IMR-90 (cell line): ENCODE data around the gene ASAH2. TPM values are rescaled to one million over a fixed set of nuclear protein-coding genes. Genes with fewer than 3 reads are reported as not detected.

Experiments
- ATAC-seq: fragments of 200-7000 bp; cut with Tn5 transposase; 2 replicates; pipeline ENCODE4 v1.9.1; 2020; ENCODE audit warnings: low read depth, mild to moderate bottlenecking, moderate library complexity
- BruUV-seq: library from RNA; stranded (reverse); fragments of 400-500 nt; replicated peaks from 2 replicates; lab custom pipeline; 2021; lab: Mats Ljungman, UMichigan
- CTCF ChIA-PET: fragments of 300-600 bp; formaldehyde crosslinking; extraction: SDS; loops from one replicate; lab custom pipeline; 2021; ENCODE audit warnings: antibody characterized with exemption; lab: Yijun Ruan, JAX
- POLR2A ChIA-PET: fragments of 300-600 bp; sonication (Branson Sonifier 250); formaldehyde crosslinking; loops from one replicate; lab custom pipeline; 2022; ENCODE audit warnings: antibody characterized with exemption; ENCODE audit not compliant: unreplicated experiment; lab: Charles Lee
- DNase-seq: peaks from one replicate; pipeline ENCODE4 v3.0.0; 2013
- H2AFZ ChIP-seq: replicated peaks from 2 replicates; pipeline ENCODE3; 2013; ENCODE audit warnings: low read length, mild to moderate bottlenecking; ENCODE audit not compliant: poor library complexity
- H2AK5ac ChIP-seq: 2 replicates; pipeline ENCODE4 v1.6.1; 2013; ENCODE audit warnings: low read depth, low read length, inconsistent platforms
- H2AK9ac ChIP-seq: replicated peaks from 2 replicates; pipeline ENCODE3; 2013; ENCODE audit warnings: mild to moderate bottlenecking, low read depth, low read length, moderate library complexity; ENCODE audit not compliant: poor library complexity
- H2BK120ac ChIP-seq: 2 replicates; pipeline ENCODE4 v1.6.1; 2013; ENCODE audit warnings: low read depth, low read length, inconsistent platforms
- H2BK15ac ChIP-seq: 3 replicates; pipeline ENCODE4 v1.6.1; 2013; ENCODE audit warnings: low read depth, low read length, inconsistent platforms
- H2BK20ac ChIP-seq: 2 replicates; pipeline ENCODE4 v1.6.1; 2013; ENCODE audit warnings: low read depth, mild to moderate bottlenecking, inconsistent platforms, low read length, moderate library complexity
- H2BK5ac ChIP-seq: 2 replicates; pipeline ENCODE4 v1.6.1; 2013; ENCODE audit warnings: mild to moderate bottlenecking, low read depth, low read length, inconsistent platforms; ENCODE audit not compliant: poor library complexity, severe bottlenecking
- H3K14ac ChIP-seq: replicated peaks from 2 replicates; pipeline ENCODE4 v1.6.1; 2013; ENCODE audit warnings: low read depth, low read length, inconsistent platforms
- H3K18ac ChIP-seq: 2 replicates; pipeline ENCODE4 v1.6.1; 2013; ENCODE audit warnings: low read depth, low read length, control low read depth
- H3K23ac ChIP-seq: 2 replicates; pipeline ENCODE4 v1.6.1; 2013; ENCODE audit warnings: low read depth, low read length, inconsistent platforms
- H3K27ac ChIP-seq: 2 replicates; pipeline ENCODE4 v1.5.1; 2013; ENCODE audit warnings: mild to moderate bottlenecking, control low read depth, low read length; ENCODE audit not compliant: insufficient read depth
- H3K27me3 ChIP-seq: 2 replicates; pipeline ENCODE4 v1.6.1; 2013; ENCODE audit warnings: low read length; ENCODE audit not compliant: control insufficient read depth, insufficient read depth
- H3K36me3 ChIP-seq: 2 replicates; pipeline ENCODE4 v1.6.1; 2013; ENCODE audit warnings: low read length, mixed read lengths; ENCODE audit not compliant: control insufficient read depth, insufficient read depth
- H3K4ac ChIP-seq: 2 replicates; pipeline ENCODE4 v1.6.1; 2013; ENCODE audit warnings: low read depth, low read length, inconsistent platforms
- H3K4me1 ChIP-seq: 2 replicates; pipeline ENCODE4 v1.6.1; 2013; ENCODE audit warnings: low read length, mixed read lengths; ENCODE audit not compliant: control insufficient read depth, insufficient read depth
- H3K4me2 ChIP-seq: 2 replicates; pipeline ENCODE4 v1.6.1; 2013; ENCODE audit warnings: low read depth, mild to moderate bottlenecking, control low read depth, low read length, moderate library complexity
- H3K4me3 ChIP-seq: 2 replicates; pipeline ENCODE4 v1.5.1; 2013; ENCODE audit warnings: low read depth, mild to moderate bottlenecking, control low read depth, low read length, moderate library complexity; ENCODE audit not compliant: insufficient read depth
- H3K56ac ChIP-seq: 2 replicates; pipeline ENCODE4 v1.6.1; 2013; ENCODE audit warnings: low read length, inconsistent platforms; ENCODE audit not compliant: insufficient read depth; ENCODE audit errors: extremely low read depth
- H3K79me1 ChIP-seq, 2 experiments: 2 replicates each; pipeline ENCODE4 v1.6.1; 2013; ENCODE audit warnings: low read length in 2 of 2, inconsistent platforms in 1 of 2, low read depth in 1 of 2
- H3K9ac ChIP-seq: 2 replicates; pipeline ENCODE4 v1.6.1; 2013; ENCODE audit warnings: low read depth, low read length, control low read depth
- H3K9me1 ChIP-seq: 2 replicates; pipeline ENCODE4 v1.6.1; 2013; ENCODE audit warnings: low read length, inconsistent platforms; ENCODE audit not compliant: insufficient read depth
- H3K9me3 ChIP-seq: 2 replicates; pipeline ENCODE4 v1.6.1; 2013; ENCODE audit warnings: low read length; ENCODE audit not compliant: control insufficient read depth, insufficient read depth
- H4K20me1 ChIP-seq: 2 replicates; pipeline ENCODE4 v1.6.1; 2013; ENCODE audit warnings: low read length, inconsistent platforms; ENCODE audit not compliant: insufficient read depth
- H4K5ac ChIP-seq: 2 replicates; pipeline ENCODE4 v1.6.1; 2013; ENCODE audit warnings: mild to moderate bottlenecking, low read depth, low read length, control low read depth
- H4K8ac ChIP-seq, 2 experiments: 2 replicates each; pipeline ENCODE4 v1.6.1; 2013; ENCODE audit warnings: low read depth in 2 of 2, low read length in 2 of 2, control low read depth in 1 of 2, inconsistent platforms in 1 of 2
- H4K91ac ChIP-seq: 2 replicates; pipeline ENCODE4 v1.6.1; 2013; ENCODE audit warnings: low read depth, low read length, inconsistent platforms; ENCODE audit not compliant: insufficient read depth
- BHLHE40 ChIP-seq: fragments of 150-350 bp; IDR thresholded peaks from 2 replicates; pipeline ENCODE4 v1.6.1; 2016; ENCODE audit warnings: mild to moderate bottlenecking, low read depth, low read length
- MAFK ChIP-seq: IDR thresholded peaks from 2 replicates; pipeline ENCODE4 v1.6.1; 2012; ENCODE audit warnings: low read depth, low read length, improper control_type of control experiment
- MXI1 ChIP-seq: IDR thresholded peaks from 2 replicates; pipeline ENCODE4 v1.6.1; 2012; ENCODE audit warnings: low read depth, mild to moderate bottlenecking, low read length, moderate library complexity, borderline replicate concordance
- POLR2A ChIP-seq: IDR thresholded peaks from 2 replicates; pipeline ENCODE4 v1.6.1; 2012; ENCODE audit warnings: mild to moderate bottlenecking, low read depth, low read length
- RAD21 ChIP-seq: IDR thresholded peaks from 2 replicates; pipeline ENCODE4 v1.6.1; 2012; ENCODE audit warnings: low read length, improper control_type of control experiment
- RCOR1 ChIP-seq: IDR thresholded peaks from 2 replicates; pipeline ENCODE4 v1.6.1; 2012; ENCODE audit warnings: mild to moderate bottlenecking, low read length, improper control_type of control experiment; ENCODE audit not compliant: insufficient replicate concordance
- RFX5 ChIP-seq: IDR thresholded peaks from 2 replicates; pipeline ENCODE4 v1.8.0; 2012; ENCODE audit warnings: low read depth, mild to moderate bottlenecking, low read length, moderate library complexity
- dilution Hi-C: fragments of 300-500 bp; cut with HindIII; formaldehyde crosslinking; loops from one replicate; pipeline ENCODE4 v1.14.3; 2018; ENCODE audit warnings: low sequenced_read_pairs; ENCODE audit not compliant: unreplicated experiment
- in situ Hi-C: fragments of 300-500 bp; cut with MboI; formaldehyde crosslinking; loops from 3 replicates; pipeline ENCODE4 v1.14.3; 2019; ENCODE audit warnings: low sequenced_read_pairs, inconsistent platforms, mixed read lengths
- intact Hi-C: fragments of 100-400 bp; cut with micrococcal nuclease; formaldehyde crosslinking; loops from 2 replicates; pipeline ENCODE4 v1.10.0; 2022
- polyA plus RNA-seq, 3 experiments: library from polyadenylated mRNA; depleted of rRNA; stranded (reverse); fragments of >200 nt; gene quantifications; 2 replicates each; pipeline ENCODE4 v1.2.3, GENCODE V29; 2012; ENCODE audit warnings: low replicate concordance in 1 of 3
- total RNA-seq: library from RNA; depleted of rRNA; stranded (reverse); fragments of >200 nt; gene quantifications from 2 replicates; pipeline ENCODE4 v1.2.3, GENCODE V29; 2012
- TF ChIP-seq, protein P1 (sequence below): fragments of 150-350 bp; IDR thresholded peaks from 2 replicates; pipeline ENCODE4 v1.6.1; 2016; ENCODE audit warnings: low read depth, mild to moderate bottlenecking, low read length, moderate library complexity, borderline replicate concordance
- TF ChIP-seq, protein P2 (sequence below): conservative IDR thresholded peaks from 2 replicates; pipeline ENCODE4 v1.5.1; 2012; ENCODE audit warnings: mild to moderate bottlenecking, low read depth, low read length, improper control_type of control experiment

The ASAH2 gene
- total and polyA plus RNA-seq, 2 of the 4 experiments (the other 2 are of a cell fraction) = 0.18 to 0.31 TPM

DNA sequence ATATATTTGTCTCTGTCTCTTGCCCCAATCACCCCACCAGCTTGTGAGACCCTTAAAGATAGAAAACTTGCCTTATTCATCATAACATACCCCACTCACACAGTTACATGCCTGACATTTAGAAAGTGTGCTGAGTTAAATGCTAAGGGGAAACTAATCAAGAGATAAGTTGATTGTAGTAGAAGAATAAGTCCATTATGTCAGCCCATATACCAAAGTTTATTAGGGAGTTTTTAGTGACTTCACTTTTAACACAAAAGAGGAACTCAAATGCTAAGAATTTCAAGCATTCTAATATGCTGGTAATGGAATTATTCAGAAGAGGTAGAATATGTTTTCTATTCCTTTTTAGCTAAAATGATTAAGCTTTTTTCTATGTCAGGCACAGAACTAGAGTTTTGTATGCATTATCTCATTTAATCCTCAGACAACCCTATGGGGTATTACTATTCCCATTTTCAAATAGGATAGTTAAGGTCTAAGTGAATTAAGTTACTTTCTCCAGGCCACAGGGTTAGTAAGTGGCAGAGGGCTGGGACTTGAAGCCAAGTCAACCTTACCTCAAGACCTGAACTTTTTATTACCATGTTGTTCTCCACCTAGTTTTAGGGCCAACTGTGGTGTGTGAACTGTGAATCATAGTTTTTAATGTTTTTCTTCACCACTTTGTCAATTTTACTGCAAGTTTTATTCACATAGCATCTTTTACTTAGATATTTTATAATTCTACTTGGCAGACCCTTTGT lies 19.6 kb downstream of the ASAH2 start:
- Histone ChIP-seq H4K20me1 (no peaks in the 10 kb centered on the region), H2BK5ac (no peak overlapping the region), H3K4me3 (no peak overlapping the region), H2AFZ (no peak overlapping the region), H2AK5ac (no peak overlapping the region), H3K56ac (no peak overlapping the region), H4K8ac (no peak overlapping the region), H3K4me1 (no peaks in the 10 kb centered on the region), H2BK20ac (no peak overlapping the region), H3K27me3 (peaks cover 39% of the 10 kb centered on the region), H3K79me1 (no peaks in the 10 kb centered on the region), H3K4ac (no peak overlapping the region), H4K5ac (no peak overlapping the region), H3K9me3 (no peaks in the 10 kb centered on the region), H3K18ac (no peak overlapping the region), H3K4me2 (no peak overlapping the region), H2BK120ac (no peak overlapping the region), H2AK9ac (no peak overlapping the region), H4K91ac (no peak overlapping the region), H3K23ac (no peak overlapping the region), H3K9ac (no peak overlapping the region), H3K27ac (no peak overlapping the region), H2BK15ac (no peak overlapping the region), H3K14ac (no peak overlapping the region), H3K36me3 (no peaks in the 10 kb centered on the region), H3K9me1 (no peaks in the 10 kb centered on the region)
- DNase-seq (no peak), ATAC-seq (no peak)
- POLR2A ChIA-PET = no interaction called here
- dilution Hi-C loops = no loop called here
- CTCF ChIA-PET = no interaction called here
- TF ChIP-seq MAFK (no peak), POLR2A (no peak), RAD21 (no peak), MXI1 (no peak), RCOR1 (no peak), RFX5 (no peak), BHLHE40 (no peak)
- TF ChIP-seq, protein P1, sequence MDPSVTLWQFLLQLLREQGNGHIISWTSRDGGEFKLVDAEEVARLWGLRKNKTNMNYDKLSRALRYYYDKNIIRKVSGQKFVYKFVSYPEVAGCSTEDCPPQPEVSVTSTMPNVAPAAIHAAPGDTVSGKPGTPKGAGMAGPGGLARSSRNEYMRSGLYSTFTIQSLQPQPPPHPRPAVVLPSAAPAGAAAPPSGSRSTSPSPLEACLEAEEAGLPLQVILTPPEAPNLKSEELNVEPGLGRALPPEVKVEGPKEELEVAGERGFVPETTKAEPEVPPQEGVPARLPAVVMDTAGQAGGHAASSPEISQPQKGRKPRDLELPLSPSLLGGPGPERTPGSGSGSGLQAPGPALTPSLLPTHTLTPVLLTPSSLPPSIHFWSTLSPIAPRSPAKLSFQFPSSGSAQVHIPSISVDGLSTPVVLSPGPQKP = no peak
- TF ChIP-seq, protein P2, sequence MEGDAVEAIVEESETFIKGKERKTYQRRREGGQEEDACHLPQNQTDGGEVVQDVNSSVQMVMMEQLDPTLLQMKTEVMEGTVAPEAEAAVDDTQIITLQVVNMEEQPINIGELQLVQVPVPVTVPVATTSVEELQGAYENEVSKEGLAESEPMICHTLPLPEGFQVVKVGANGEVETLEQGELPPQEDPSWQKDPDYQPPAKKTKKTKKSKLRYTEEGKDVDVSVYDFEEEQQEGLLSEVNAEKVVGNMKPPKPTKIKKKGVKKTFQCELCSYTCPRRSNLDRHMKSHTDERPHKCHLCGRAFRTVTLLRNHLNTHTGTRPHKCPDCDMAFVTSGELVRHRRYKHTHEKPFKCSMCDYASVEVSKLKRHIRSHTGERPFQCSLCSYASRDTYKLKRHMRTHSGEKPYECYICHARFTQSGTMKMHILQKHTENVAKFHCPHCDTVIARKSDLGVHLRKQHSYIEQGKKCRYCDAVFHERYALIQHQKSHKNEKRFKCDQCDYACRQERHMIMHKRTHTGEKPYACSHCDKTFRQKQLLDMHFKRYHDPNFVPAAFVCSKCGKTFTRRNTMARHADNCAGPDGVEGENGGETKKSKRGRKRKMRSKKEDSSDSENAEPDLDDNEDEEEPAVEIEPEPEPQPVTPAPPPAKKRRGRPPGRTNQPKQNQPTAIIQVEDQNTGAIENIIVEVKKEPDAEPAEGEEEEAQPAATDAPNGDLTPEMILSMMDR = no peak
- in situ Hi-C loops = no loop called here
- intact Hi-C loops = no loop called here
- BruUV-seq = no TSS peak
